Activated T-cell treated with anti-CD3 and anti-CD28 coated beads for 1 hour (primary cell): ENCODE results near the gene SLBP.

Experiments
- DNase-seq: peaks from one replicate; pipeline ENCODE4 v3.0.0-alpha.2; 2020; ENCODE audit warnings: low read depth

SLBP gene

DNA sequence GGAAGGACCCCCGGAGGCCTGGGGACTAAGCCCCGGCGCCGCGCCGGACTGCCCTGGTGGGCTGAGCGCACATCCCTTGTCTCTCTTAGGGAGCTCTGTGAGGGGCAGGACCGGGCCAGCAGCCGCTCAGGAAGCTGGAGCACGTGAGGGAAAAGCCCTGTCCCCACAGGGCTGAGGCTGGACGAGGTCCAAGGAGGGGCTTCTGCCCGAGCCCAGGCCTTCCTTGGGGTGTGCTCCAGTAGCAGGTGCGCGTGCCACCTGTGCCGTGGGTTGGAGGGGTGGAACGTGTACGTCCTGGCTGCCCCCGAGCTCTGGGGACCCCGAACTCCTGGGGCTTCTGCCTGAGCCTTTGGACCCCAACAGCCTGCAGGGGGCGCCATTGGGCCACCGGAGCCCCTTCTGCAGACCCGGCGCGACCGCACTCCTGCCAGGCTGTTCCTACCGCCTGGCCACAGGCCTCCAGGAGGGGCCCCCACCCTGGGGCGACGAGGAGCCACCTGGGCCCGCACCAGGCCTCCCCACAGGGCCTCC is 36.4 kb upstream of the SLBP start:
- DNase-seq, result peak; percentile 77

DNA sequence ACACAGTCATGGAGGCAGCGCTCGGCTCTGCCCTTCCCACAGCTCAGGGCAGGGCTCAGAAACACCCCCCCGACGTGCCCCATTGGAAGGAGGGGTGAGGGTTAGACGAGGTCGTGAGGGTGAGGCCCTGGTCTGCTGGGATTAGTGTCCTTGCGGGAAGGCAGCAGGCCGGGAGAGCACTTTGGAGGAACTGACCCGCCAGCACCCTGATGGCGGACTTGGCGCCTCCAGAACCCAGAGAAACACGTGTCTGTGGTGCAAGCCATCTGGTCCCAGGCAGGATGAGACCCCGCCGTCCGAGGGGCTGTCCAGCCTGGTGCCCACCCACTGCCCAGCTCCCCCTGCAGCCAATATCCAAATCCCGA is 35.5 kb upstream of the SLBP start:
- DNase-seq, result no peak

GRCh38 chr4:1746919-1747602 is 34.9 kb upstream of the SLBP start:
- DNase-seq, result no peak

GRCh38 chr4:1746265-1746691 is 34.2 kb upstream of the SLBP start:
- peak; percentile 67 for DNase-seq

GRCh38 chr4:1745697-1746096 is 33.6 kb upstream of the SLBP start:
- DNase-seq, result no peak

GRCh38 chr4:1745165-1745564 is 33.0 kb upstream of the SLBP start:
- no peak for DNase-seq

- no peak for DNase-seq
Measured at GRCh38 chr4:1744552-1744951, 32.4 kb upstream of the SLBP start.

- no peak for DNase-seq
Measured at GRCh38 chr4:1743975-1744374, 31.9 kb upstream of the SLBP start.

DNA sequence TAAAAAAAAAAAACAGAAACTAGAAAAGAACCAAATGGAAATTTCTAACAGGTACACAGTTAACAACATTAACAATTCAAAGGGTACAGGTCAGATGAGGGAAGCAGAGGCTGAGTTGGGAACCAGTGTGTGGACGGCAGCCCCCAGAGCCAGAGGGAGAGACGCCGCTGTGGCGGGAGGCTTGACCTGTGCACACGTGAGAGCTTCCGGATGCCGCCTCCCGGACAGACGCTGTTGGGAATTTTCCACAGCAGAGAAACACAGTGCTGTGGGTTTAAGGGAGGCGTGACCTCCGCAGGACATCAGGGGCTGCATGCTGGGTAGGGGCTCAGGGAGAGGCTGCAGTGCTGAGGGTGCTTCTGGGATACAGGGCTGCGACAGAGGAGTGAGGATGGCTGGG is 31.4 kb upstream of the SLBP start:
- DNase-seq, result no peak

GRCh38 chr4:1741208-1741607 is 29.1 kb upstream of the SLBP start:
- DNase-seq, result no peak

DNA sequence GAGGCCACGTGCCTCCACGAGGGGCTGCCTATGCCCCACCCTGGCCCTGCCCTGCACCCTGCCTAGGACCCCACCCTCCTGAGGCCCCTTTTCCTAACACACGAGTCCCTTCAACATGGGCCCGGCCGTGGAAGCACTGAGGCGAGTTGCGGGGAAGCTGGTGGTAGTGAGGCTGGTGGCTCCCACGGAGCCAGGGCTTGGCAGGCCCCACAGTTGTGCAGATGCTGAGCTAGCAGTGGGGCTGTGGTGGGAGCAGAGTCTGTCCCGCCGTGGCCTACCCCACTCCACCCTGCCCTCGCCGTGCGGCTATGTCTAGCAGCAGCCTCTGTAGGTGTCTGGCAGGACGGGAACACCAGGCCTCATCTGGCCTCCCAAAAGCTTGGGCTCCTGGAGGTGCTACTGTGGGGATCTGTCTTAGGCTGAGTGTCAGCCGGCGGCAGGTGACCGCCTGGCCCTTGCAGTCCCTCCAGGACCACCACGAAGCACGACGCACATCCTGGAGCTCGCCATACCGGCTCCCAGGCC is 28.0 kb upstream of the SLBP start:
- DNase-seq, result no peak

GRCh38 chr4:1739358-1739757 is 27.2 kb upstream of the SLBP start:
- DNase-seq, result no peak

- DNase-seq, result no peak
Measured at GRCh38 chr4:1738410-1738809, 26.3 kb upstream of the SLBP start.

- DNase-seq, result no peak
Measured at GRCh38 chr4:1737666-1738065, 25.5 kb upstream of the SLBP start.

DNA sequence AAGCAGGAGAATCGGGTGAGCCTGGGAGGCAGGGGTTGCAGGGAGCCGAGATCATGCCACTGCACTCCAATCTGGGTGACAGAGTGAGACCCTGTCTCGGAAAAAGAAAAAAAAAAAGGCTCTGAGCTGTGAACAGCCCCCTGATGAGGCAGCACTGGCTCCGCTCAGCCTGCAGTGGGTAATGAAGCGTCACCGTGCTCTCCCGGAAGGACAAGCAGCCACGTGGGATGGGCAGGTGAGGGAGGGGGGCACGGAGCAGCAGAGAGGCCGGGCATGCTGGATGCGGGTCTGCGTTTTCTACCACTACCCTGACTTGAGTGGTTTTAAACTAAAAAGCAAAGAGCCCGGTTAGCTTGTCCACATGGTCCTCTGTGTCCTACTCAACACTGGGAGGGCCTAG is 24.7 kb upstream of the SLBP start:
- no peak for DNase-seq

- DNase-seq, result no peak
Measured at GRCh38 chr4:1735215-1735614, 23.1 kb upstream of the SLBP start.

DNA sequence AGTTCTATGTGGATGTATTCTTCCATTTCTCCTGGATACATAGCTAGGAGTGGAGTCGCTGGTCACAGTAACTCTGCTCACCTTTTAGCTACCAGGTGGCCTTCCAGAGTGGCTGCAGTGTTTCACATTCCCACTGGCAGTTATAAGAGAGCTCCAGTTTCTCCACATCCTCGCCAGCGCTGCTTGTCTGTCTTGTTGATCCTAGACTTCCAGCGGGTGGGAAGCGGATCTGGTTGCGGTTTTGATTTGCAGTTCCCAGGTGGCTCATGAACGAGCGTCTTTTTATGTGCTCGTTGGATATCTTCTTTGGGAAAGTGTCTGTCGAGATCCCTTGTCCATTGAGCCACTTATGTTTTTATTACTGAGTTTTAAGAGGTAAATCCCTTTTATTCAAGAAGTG is 20.8 kb upstream of the SLBP start:
- no peak for DNase-seq

GRCh38 chr4:1731180-1731579 is 19.1 kb upstream of the SLBP start:
- DNase-seq, result no peak

GRCh38 chr4:1730532-1731135 is 18.5 kb upstream of the SLBP start:
- DNase-seq, result no peak

DNA sequence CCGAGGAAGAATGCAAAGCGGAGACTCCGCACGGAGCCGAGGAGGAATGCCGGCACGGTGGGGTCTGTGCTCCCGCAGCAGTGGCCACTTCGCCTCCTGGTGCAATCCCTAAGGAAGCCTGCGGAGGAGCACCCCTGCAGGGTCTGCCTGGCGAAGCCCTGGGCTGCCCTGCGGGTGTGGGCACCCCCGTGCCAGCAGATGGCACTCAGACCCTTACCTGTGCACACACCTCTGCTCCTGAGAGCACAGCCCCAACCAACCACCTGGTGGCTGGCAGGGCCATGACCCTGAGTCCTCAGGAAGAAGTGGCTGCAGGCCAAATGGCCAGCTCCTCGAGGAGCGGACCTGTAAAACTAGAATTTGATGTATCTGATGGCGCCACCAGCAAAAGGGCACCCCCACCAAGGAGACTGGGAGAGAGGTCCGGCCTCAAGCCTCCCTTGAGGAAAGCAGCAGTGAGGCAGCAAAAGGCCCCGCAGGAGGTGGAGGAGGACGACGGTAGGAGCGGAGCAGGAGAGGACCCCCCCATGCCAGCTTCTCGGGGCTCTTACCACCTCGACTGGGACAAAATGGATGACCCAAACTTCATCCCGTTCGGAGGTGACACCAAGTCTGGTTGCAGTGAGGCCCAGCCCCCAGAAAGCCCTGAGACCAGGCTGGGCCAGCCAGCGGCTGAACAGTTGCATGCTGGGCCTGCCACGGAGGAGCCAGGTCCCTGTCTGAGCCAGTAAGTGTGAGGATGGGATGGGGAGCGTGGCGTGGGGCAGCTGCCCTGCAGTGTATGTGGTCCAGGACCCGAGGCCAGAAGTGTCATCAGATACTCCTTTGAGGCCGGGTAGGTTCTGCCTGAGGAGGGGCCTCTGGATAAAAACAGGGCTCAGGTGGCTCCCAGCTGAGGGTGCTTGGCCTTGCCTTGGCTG is 16.2 kb upstream of the SLBP start:
- DNase-seq, result no peak

DNA sequence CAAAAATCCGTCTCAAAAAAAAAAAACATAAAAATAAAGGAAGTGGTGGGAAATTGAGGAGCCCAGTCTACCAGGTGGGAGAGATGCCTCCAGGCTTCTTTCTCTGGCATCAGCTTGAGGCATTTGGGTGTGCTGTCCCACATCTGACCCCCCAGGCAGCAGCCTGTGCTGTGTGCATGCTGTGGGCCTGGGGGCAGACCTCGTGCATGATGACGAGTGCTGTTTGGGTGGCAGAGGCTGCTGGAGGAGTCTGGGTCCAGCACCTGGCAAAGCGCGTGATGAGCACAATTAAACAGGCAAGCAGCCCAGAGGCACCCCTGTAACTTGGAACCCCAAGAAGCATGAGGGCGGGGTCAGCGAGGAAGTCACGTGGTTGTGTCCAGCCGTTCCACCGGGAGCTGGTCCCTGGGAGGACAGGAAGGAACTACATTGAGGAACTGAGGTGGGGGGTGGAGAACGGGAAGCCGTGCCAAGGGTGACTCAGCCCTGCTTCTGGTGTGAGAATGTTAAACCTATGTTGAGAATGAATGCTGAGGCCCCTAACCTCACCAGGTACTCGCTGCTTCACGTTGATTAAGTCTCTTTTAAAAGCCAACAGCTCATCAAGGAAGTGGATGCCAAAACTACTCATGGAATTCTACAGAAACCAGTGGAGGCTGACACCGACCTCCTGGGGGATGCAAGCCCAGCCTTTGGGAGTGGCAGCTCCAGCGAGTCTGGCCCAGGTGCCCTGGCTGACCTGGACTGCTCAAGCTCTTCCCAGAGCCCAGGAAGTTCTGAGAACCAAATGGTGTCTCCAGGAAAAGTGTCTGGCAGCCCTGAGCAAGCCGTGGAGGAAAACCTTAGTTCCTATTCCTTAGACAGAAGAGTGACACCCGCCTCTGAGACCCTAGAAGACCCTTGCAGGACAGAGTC is 15.3 kb upstream of the SLBP start:
- DNase-seq, result no peak
